Mesodermal cell (in vitro differentiated cells): ENCODE results near the gene MAP2K3.

Experiments
- H3K27ac ChIP-seq: 2 replicates; pipeline ENCODE4 v1.7.0; 2013; ENCODE audit warnings: mild to moderate bottlenecking, low read depth, low read length, moderate library complexity; ENCODE audit not compliant: severe bottlenecking
- H3K36me3 ChIP-seq: 2 replicates; pipeline ENCODE4 v1.7.1; 2013; ENCODE audit warnings: mild to moderate bottlenecking, low read length, moderate library complexity; ENCODE audit not compliant: control insufficient read depth, insufficient read depth
- H3K4me1 ChIP-seq: one replicate; pipeline ENCODE4 v1.7.1; 2013; ENCODE audit warnings: mild to moderate bottlenecking, low read length; ENCODE audit not compliant: insufficient read depth, control insufficient read depth, poor library complexity, severe bottlenecking
- H3K4me3 ChIP-seq: 2 replicates; pipeline ENCODE4 v1.7.0; 2013; ENCODE audit warnings: low read length, control low read depth, mild to moderate bottlenecking; ENCODE audit not compliant: insufficient read depth, poor library complexity, severe bottlenecking; ENCODE audit errors: extremely low read depth
- H3K9me3 ChIP-seq: 2 replicates; pipeline ENCODE4 v1.7.1; 2013; ENCODE audit warnings: mild to moderate bottlenecking, low read length, moderate library complexity; ENCODE audit not compliant: control insufficient read depth
- WGBS, 2 experiments: methylation state at CpG; one replicate each; pipeline ENCODE4 v1.1.5; 2013; ENCODE audit warnings: missing lambda C conversion rate in 2 of 2; ENCODE audit not compliant: insufficient coverage in 2 of 2; 5-methylcytosine and 5-hydroxymethylcytosine counted together

The MAP2K3 gene

DNA sequence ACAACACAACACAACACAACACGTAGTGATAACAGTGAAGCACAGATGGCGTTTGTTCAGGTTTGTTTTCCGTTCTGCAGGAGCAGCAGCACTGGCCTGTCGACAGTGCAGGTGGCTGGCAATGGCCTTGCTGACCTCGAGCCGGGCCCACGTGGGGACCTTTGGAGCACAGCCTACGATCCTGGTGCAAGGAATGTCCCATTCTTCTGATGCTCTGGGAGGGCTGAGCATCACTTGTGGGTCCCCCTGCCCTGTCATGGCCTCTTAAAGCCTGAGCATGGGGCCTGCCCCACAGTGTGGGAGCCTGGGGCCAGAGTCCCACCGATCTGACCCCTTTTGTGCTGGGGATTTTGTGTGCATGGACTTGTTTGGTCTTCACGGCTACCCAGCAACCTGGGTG is 6.8 kb downstream of the MAP2K3 start:
- Histone ChIP-seq H3K4me3 (no peak overlapping the region), H3K36me3 (peaks cover 8% of the 10 kb centered on the region), H3K4me1 (peaks cover 25% of the 10 kb centered on the region), H3K9me3 (no peaks in the 10 kb centered on the region), H3K27ac (no peak overlapping the region)
- 75% methylated on average over 10 of the region's 10 CpGs for WGBS, 2 experiments

DNA sequence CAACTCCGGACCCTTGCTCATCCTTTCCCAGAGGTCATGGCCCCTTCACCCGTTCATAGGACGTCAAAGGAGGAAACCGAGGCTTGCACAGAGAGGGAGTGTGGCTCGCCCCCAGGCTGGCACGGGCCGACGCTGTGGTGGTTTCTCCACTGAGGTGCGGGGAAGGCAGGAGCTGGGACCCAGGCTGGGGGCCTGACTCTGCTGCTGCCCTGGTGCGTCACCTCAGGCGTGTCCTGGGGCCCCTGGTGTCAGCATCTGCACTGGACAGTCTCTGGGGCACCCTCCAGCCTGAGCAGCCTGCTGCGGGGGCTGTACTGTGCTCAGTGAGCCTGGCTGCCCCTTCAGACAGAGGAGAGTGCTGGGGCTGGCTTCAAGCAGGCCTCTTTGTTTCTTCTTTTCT is 7.4 kb downstream of the MAP2K3 start:
- Histone ChIP-seq H3K36me3 (peaks cover 8% of the 10 kb centered on the region), H3K27ac (no peak overlapping the region), H3K4me3 (no peak overlapping the region), H3K4me1 (peaks cover 21% of the 10 kb centered on the region), H3K9me3 (no peaks in the 10 kb centered on the region)
- 62 to 67% methylated on average over 12 of the region's 12 CpGs for WGBS, 2 experiments

DNA sequence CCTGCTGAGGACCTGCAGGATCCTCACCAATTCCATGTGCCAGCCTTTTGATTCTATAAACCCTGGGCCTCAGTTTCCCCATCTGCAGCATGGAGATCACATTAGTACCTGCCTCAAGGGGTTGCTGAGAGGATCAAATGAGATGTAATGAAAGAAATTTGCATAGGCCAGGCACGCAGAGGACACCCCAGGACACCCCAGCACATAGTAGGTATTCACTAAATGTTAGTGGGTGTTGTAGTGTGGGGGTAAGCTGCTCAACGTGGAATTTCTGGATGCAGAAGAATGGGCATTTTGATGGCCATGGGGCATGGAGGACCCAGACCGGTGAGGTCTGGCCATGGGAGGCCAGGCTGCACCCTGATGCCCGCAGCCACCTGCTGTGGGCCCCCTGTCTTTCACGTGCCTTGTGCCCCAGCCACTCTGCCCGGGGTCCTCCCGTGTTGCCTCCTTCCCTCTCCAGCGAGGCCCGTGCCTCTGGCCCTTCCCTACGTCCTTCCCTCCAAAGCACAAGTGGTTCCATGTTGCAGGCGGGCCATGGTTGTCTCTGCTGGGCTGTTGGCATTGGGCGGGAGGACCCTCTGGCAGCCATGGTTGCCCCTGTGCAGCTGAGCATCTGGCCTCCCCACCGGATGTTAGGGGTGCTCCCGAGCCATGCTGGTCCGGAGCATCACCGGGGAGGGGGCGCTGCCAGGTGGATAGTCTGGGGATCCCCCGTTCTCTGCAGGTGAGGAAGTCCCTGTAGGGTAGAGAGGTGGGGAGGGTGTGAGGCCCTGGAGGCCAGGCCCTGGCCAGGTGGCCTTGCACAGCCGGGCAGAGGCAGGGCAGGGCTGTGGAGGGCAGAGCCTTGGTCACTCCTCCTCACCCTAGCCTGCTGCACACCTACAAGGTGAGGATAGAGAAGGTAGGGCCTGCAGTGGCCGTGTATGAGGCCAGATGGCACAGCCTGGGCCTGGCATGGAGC is 8.6 kb downstream of the MAP2K3 start:
- WGBS, 2 experiments = 76 to 82% methylated on average over 16 to 20 of the region's 20 CpGs
- H3K9me3 ChIP-seq = no peaks in the 10 kb centered on the region
- H3K36me3 ChIP-seq = peaks cover 4% of the 10 kb centered on the region
- no peak overlapping the region for H3K27ac ChIP-seq
- H3K4me3 ChIP-seq = no peak overlapping the region
- peaks cover 8% of the 10 kb centered on the region for H3K4me1 ChIP-seq

DNA sequence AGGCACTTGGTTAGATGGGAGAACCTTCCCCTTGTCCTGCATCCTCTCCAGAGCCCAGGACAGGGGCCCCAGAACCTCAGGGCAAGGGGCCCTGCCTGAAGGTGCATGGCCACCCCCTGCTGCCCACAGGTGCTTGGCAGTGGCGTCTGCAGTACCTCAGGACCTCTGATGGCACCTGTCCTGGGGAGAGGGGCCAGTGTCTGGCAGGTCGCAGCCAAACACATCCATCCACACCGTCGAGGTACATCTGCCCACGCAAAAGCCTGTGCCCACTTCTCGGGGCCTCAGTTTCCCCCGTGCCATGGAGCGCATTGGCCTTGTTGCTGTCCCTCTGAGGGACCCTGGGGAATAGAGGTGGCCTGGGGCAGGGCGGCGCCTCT is 9.3 kb downstream of the MAP2K3 start:
- Histone ChIP-seq H3K27ac (no peak overlapping the region), H3K4me3 (no peak overlapping the region), H3K4me1 (peaks cover 3% of the 10 kb centered on the region), H3K36me3 (peaks cover 11% of the 10 kb centered on the region), H3K9me3 (no peaks in the 10 kb centered on the region)
- 69 to 70% methylated on average over 10 of the region's 10 CpGs for WGBS, 2 experiments

DNA sequence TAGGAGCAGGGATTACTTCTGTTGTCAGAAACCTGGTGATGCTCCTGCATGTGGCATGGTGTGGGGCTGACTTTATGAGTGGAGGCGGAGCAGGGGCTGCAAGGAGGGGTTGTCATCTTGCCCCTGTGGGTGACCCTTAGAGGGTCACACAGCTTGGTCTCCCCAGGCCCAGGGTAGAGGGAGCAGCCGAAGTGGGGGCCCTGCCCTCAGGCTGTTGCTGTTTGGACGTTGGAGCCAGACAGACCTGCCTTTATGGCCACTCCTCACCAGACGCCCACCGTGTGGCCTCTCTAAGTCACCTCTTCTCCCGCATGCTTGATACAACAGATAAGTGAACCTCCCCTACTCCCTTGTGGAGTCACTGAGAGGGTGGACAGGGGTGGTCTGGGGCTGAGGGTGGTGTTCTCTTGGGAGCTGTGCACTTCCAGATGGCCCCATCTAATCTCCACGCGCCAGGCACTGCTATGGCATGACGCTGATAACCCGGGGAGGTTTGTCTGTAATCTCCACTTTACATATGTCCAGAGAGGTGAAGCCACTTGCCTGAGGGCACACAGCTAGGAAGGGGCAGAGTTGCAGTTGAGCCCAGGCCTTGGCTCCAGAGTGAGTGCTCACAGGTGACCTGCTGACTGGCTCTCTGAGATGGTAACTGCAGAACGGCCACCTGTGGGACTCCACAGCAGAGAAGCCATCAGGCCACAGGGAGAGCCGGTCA is 10.0 kb downstream of the MAP2K3 start:
- Histone ChIP-seq H3K27ac (no peak overlapping the region), H3K9me3 (no peaks in the 10 kb centered on the region), H3K36me3 (peaks cover 18% of the 10 kb centered on the region), H3K4me3 (no peak overlapping the region), H3K4me1 (peaks cover 2% of the 10 kb centered on the region)
- 66 to 73% methylated on average over 12 of the region's 12 CpGs for WGBS, 2 experiments

DNA sequence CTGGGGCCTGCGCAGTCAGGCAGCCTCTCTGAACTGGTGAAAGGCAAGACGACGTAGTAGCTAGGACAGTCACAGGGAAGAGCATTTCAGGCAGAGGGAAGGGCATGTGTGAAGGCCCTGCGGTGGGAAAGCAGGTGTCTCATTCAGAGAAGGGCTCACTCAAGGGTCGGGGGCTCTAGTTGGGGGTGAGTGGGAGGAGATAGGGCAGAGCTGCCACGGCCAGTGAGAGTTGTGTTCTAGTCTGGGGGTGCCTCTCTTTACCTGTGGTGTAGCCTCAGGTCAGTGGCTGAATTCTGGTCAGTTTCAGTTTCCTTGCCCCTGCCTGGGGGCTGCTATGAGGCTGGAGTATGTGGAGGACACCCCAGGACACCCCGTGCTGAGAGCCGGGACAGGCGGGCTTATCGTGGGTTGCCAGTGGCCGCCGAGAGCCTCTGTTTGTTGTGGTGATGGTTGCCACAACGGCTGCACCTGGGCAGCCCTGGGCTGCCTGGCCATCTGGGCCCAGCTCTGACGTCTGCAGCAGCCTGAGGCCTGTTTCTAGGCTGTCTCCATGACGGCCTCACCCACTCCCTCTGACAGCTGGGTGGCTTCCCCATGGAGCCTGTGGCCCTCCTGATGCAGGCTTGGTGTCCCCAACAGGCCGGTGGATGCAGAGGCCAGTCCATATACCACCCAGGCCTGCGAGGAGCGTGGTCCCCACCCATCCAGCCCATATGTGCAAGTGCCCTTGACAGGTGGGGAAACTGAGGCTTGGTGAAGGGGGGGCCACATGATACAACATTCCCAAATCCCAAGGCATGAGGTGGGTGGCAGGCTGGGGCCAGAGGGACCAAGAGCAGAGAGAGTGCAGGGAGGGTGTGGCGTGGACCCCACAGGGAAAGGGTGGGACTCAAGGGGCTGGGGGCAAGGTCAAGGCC is 10.8 kb downstream of the MAP2K3 start:
- 78 to 83% methylated on average over 17 to 19 of the region's 19 CpGs for WGBS, 2 experiments
- H3K27ac ChIP-seq = no peak overlapping the region

DNA sequence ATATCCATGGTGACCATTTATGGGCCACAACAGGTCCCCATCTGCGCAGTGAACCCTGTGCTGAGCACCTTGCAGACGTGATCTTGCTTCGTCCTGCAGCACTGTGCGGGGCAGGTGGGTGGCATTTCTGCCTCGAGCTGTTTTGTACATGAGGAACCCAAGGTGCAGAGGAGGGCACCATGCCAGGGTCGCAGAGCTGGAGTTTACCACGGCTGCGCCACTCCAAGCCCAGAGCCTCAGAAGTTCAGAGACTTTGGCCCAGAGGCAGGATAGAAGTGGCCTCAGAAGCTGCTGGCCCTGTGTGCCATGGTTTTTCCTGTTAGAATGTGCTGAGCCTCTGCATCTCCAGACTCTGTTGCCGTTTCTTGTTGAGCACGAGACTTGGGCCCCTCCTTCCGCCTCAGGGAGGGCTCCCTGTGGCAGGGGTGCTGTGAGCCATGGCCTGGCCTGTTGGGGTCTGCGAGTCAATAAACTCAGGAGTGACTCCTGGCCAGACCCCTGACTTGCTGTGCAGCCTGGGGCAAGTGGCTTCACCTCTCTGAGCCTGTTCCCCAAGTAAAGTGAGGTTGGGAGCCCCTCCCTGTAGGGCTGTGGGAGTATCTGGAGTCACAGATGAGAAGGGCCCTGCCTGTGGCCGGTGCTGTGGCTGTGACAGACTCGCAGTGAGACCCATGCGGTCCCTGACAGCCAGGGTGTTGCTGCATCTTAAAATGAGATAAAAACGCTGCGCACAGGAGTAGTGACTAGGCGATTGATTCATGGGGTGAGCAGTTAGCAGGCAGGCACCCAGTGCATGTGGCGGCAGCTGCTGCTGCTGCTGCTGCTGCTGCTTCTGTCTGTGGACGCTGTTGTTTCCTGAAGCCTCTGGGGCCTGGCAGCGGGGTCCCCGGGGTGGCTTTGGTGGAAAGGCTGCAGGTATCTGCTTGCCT is 11.8 kb downstream of the MAP2K3 start:
- WGBS, 2 experiments = 79 to 80% methylated on average over 22 of the region's 22 CpGs
- H3K27ac ChIP-seq = no peak overlapping the region
- H3K4me1 ChIP-seq = no peaks in the 10 kb centered on the region
- H3K9me3 ChIP-seq = no peaks in the 10 kb centered on the region
- no peak overlapping the region for H3K4me3 ChIP-seq
- peaks cover 34% of the 10 kb centered on the region for H3K36me3 ChIP-seq

More for the DNA sequence above, 10.8 kb downstream of the MAP2K3 start:
- no peak overlapping the region for H3K4me3 ChIP-seq
- peaks cover 24% of the 10 kb centered on the region for H3K36me3 ChIP-seq
- no peaks in the 10 kb centered on the region for H3K9me3 ChIP-seq
- no peaks in the 10 kb centered on the region for H3K4me1 ChIP-seq

DNA sequence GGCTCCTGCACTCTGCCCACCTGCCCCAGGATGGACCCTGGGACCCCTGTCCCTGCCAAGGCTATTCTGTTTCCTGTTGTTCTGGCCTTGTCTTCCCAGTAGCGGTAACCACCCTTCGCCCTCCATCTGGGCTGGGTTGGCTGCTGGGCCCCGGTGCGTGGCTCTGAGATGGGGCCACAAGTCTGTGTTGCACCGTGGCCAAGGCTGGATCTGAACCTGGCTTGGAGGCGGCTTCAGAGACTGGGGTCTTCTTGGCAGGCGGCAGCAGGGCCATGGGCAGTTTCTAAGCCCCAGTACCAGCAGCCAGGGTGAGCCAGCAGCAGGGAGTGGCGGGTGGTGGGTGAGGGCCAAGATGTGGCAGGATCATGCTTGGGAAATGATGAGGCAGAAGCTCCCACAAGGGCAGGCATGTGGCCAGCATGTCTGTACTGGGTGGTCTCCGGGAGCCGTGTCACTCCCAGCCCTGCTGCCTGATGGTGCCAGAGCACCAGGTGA is 12.6 kb downstream of the MAP2K3 start:
- Histone ChIP-seq H3K4me3 (no peak overlapping the region), H3K4me1 (no peaks in the 10 kb centered on the region), H3K27ac (no peak overlapping the region), H3K36me3 (peaks cover 41% of the 10 kb centered on the region), H3K9me3 (no peaks in the 10 kb centered on the region)
- 81% methylated on average over 10 of the region's 10 CpGs for WGBS, 2 experiments

DNA sequence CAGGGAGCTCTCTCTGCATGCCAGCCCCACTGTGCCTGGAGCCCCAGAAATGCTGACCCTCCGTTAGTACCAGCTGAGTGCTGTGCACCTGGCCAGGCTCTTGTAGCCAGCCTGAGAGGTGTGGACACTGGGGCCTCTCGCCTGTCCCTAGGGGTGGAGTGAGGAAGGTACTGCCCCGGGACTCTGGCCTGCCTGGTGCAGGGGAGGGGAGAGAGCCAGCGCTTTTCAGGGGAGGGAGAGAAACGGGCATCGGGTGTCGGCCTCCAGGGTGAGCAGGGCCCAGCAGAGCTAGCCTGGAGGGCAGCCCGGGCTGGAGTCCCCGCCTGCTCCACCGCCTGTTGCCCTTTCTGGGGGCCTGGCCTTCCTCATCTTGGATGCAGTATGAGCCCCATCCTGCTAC is 13.1 kb downstream of the MAP2K3 start:
- no peak overlapping the region for H3K27ac ChIP-seq
- H3K4me3 ChIP-seq = no peak overlapping the region
- no peaks in the 10 kb centered on the region for H3K9me3 ChIP-seq
- H3K36me3 ChIP-seq = peaks cover 43% of the 10 kb centered on the region
- H3K4me1 ChIP-seq = no peaks in the 10 kb centered on the region
- WGBS, 2 experiments = 60 to 70% methylated on average over 10 of the region's 10 CpGs
